Ascending aorta (tissue), 2 donors: ENCODE results near the gene ESRRA. TPM values are rescaled to one million over a fixed set of nuclear protein-coding genes. Genes with fewer than 3 reads are reported as not detected.
A peak's percentile ranks its signal among the peaks of the same experiment; 100 is the strongest.

ENCODE experiments used
- DNase-seq, 2 donors: peaks; one replicate each; pipeline ENCODE4 v3.0.0-alpha.2; 2019; ENCODE audit warnings: low spot score in 2 of 2
- H3K27ac ChIP-seq, 2 donors: fragments of 200-600 bp; sonication (generic); one replicate each; pipeline ENCODE4 v1.5.1; 2016 to 2017; ENCODE audit warnings: mild to moderate bottlenecking in 1 of 2
- H3K27me3 ChIP-seq: fragments of 200-600 bp; sonication (generic); one replicate; pipeline ENCODE4 v1.5.1; 2017
- H3K36me3 ChIP-seq, 2 donors: fragments of 200-600 bp; sonication (generic); one replicate each; pipeline ENCODE4 v1.5.1; 2016
- H3K4me1 ChIP-seq, 2 donors: fragments of 200-600 bp; sonication (generic); one replicate each; pipeline ENCODE4 v1.5.1; 2016 to 2017; ENCODE audit warnings: mild to moderate bottlenecking in 1 of 2
- H3K4me3 ChIP-seq, 2 donors: fragments of 200-600 bp; sonication (generic); one replicate each; pipeline ENCODE4 v1.5.1; 2016 to 2017; ENCODE audit warnings: mild to moderate bottlenecking in 1 of 2
- H3K9me3 ChIP-seq, 2 donors: fragments of 200-600 bp; sonication (generic); one replicate each; pipeline ENCODE4 v1.5.1; 2016
- CTCF ChIP-seq, 3 experiments: fragments of 200-600 bp in 2 of 3; fragments of 450-650 bp in 1 of 3; sonication (generic) in 2 of 3; IDR thresholded peaks; one replicate each; pipeline ENCODE4 v1.5.1; 2016 to 2019; ENCODE audit warnings: antibody characterized with exemption in 3 of 3, mild to moderate bottlenecking in 1 of 3, moderate library complexity in 1 of 3
- intact Hi-C: fragments of 100-400 bp; cut with DNase I; formaldehyde crosslinking; loops from one replicate; pipeline ENCODE4 v1.15.1; 2023
- total RNA-seq: library from RNA; depleted of rRNA; stranded (reverse); fragments of >200 nt; gene quantifications from one replicate; pipeline ENCODE4 v1.1.0, GENCODE V29; 2016

Gene ESRRA
- total RNA-seq, 1 donor from 2014 or later = 53.4 TPM

GRCh38 chr11:64342869-64343745 is 37.8 kb downstream of the ESRRA start:
- no peak for TF ChIP-seq CTCF (IDR thresholded peaks at IDR 0.05)
- no peak overlapping the region for H3K27ac ChIP-seq
- H3K27me3 ChIP-seq = no peaks in the 10 kb centered on the region
- intact Hi-C loops = loop anchor here (1.0 kb wide), 1 partner anchor 12 kb away; no protein-coding TSS in a partner anchor
- H3K9me3 ChIP-seq = no peaks in the 10 kb centered on the region
- H3K4me1 ChIP-seq = peaks cover 3 to 6% of the 10 kb centered on the region in 2 donors
- peak overlapping the region; percentile 17 to 53 for H3K4me3 ChIP-seq
- H3K36me3 ChIP-seq = no peaks in the 10 kb centered on the region
- no peak for DNase-seq

GRCh38 chr11:64343767-64344559 is 38.6 kb downstream of the ESRRA start:
- Histone ChIP-seq H3K36me3 (no peaks in the 10 kb centered on the region), H3K4me3 (no peak overlapping the region), H3K9me3 (no peaks in the 10 kb centered on the region), H3K4me1 (peaks cover 3 to 6% of the 10 kb centered on the region in 2 donors), H3K27ac (no peak overlapping the region), H3K27me3 (no peaks in the 10 kb centered on the region)
- DNase-seq = no peak
- TF ChIP-seq CTCF (IDR thresholded peaks at IDR 0.05) = no peak
- intact Hi-C loops = no loop called here

- TF ChIP-seq CTCF (IDR thresholded peaks at IDR 0.05) = no peak
- DNase-seq = no peak
- intact Hi-C loops = no loop called here
- Histone ChIP-seq H3K9me3 (no peaks in the 10 kb centered on the region), H3K36me3 (no peaks in the 10 kb centered on the region), H3K27ac (no peak overlapping the region), H3K27me3 (no peaks in the 10 kb centered on the region), H3K4me1 (peaks cover 3 to 6% of the 10 kb centered on the region in 2 donors), H3K4me3 (no peak overlapping the region)
Observed at GRCh38 chr11:64344787-64345186, 39.5 kb downstream of the ESRRA start.

GRCh38 chr11:64347193-64347867 is 42.0 kb downstream of the ESRRA start:
- no peak overlapping the region for H3K27ac ChIP-seq
- H3K27me3 ChIP-seq = no peaks in the 10 kb centered on the region
- no peaks in the 10 kb centered on the region for H3K36me3 ChIP-seq
- intact Hi-C loops = no loop called here
- no peak for DNase-seq
- no peak for TF ChIP-seq CTCF (IDR thresholded peaks at IDR 0.05)
- no peak overlapping the region for H3K4me3 ChIP-seq
- H3K9me3 ChIP-seq = no peaks in the 10 kb centered on the region
- peaks cover 0 to 1% of the 10 kb centered on the region in 2 donors for H3K4me1 ChIP-seq

GRCh38 chr11:64348383-64349024 is 43.2 kb downstream of the ESRRA start:
- Histone ChIP-seq H3K27me3 (no peaks in the 10 kb centered on the region), H3K36me3 (no peaks in the 10 kb centered on the region), H3K9me3 (no peaks in the 10 kb centered on the region), H3K4me3 (no peak overlapping the region), H3K4me1 (no peaks in the 10 kb centered on the region), H3K27ac (no peak overlapping the region)
- intact Hi-C loops = no loop called here
- DNase-seq = no peak
- no peak for TF ChIP-seq CTCF (IDR thresholded peaks at IDR 0.05)
